K562 (cell line): ENCODE data around the gene GATC. TPM values are rescaled to one million over a fixed set of nuclear protein-coding genes. Genes with fewer than 3 reads are reported as not detected.

Experiments used
- BCOR ChIP-seq: fragments of 450-650 bp; IDR thresholded peaks from 2 replicates; pipeline ENCODE4 v1.6.1; 2016
- CHD1 ChIP-seq: fragments of 200-600 bp; sonication (generic); IDR thresholded peaks from one replicate; pipeline ENCODE4 v1.6.1; 2012; ENCODE audit warnings: mild to moderate bottlenecking, moderate library complexity, low read length, inconsistent platforms
- CREB5 ChIP-seq: fragments of 250-450 bp; sonication (Bioruptor Pico); IDR thresholded peaks from 2 replicates; pipeline ENCODE4 v1.5.0; 2020; ENCODE audit warnings: mild to moderate bottlenecking
- CUX1 ChIP-seq: fragments of 200-800 bp; sonication (Bioruptor generic); IDR thresholded peaks from 2 replicates; pipeline ENCODE4 v1.6.1; 2016; ENCODE audit warnings: missing genetic modification characterization, missing compliant biosample characterization
- GATAD2B ChIP-seq: fragments of 450-650 bp; IDR thresholded peaks from 2 replicates; pipeline ENCODE4 v1.6.1; 2017; ENCODE audit warnings: mild to moderate bottlenecking, borderline replicate concordance
- MEIS2 ChIP-seq: fragments of 450-650 bp; IDR thresholded peaks from 2 replicates; pipeline ENCODE4 v1.6.1; 2014; ENCODE audit warnings: mild to moderate bottlenecking; ENCODE audit not compliant: partially characterized antibody
- MNT ChIP-seq, 2 experiments: fragments of 450-650 bp; conservative IDR thresholded peaks; 2 replicates each; pipeline ENCODE4 v1.6.1; 2017; ENCODE audit warnings: mild to moderate bottlenecking in 2 of 2, moderate library complexity in 2 of 2
- PHB ChIP-seq: fragments of 250-450 bp; sonication (Bioruptor Pico); IDR thresholded peaks from 2 replicates; pipeline ENCODE4 v1.5.0; 2021
- TEAD4 ChIP-seq, 2 experiments: sonication (generic) in 1 of 2; formaldehyde crosslinking in 1 of 2; IDR thresholded peaks; 2 replicates each; pipeline versions ENCODE4 v1.6.1 to v1.8.0; 2012 to 2022; ENCODE audit warnings: borderline replicate concordance in 1 of 2, inconsistent platforms in 1 of 2, low read length in 1 of 2, mild to moderate bottlenecking in 1 of 2, missing genetic modification reagents in 1 of 2
- ZNF507 ChIP-seq: conservative IDR thresholded peaks from 2 replicates; pipeline ENCODE4 v1.6.1; 2017; ENCODE audit warnings: missing genetic modification characterization, missing compliant biosample characterization
- ZNF707 ChIP-seq: fragments of 250-450 bp; sonication (Bioruptor Pico); conservative IDR thresholded peaks from 2 replicates; pipeline ENCODE4 v1.8.0; 2022; ENCODE audit warnings: inconsistent platforms, mild to moderate bottlenecking, moderate library complexity
- ZNF75A ChIP-seq: fragments of 450-650 bp; formaldehyde crosslinking; IDR thresholded peaks from 2 replicates; pipeline ENCODE4 v1.4.0; 2020; ENCODE audit warnings: mild to moderate bottlenecking
- polyA plus RNA-seq, 8 experiments: library from polyadenylated mRNA; depleted of rRNA in 4 of 8; stranded (reverse) in 5 of 8; unstranded in 3 of 8; fragments of >200 nt; fragmentation: Nextera tagmentation in 2 of 8; fragmentation: Illumina TruSeq in 1 of 8; extraction: Ambion mirVana in 2 of 8; extraction: Trizol in 1 of 8; gene quantifications; 2 replicates each; pipeline versions ENCODE4 v1.2.1 to v1.2.3, GENCODE V29; 2011 to 2014; ENCODE audit warnings: inconsistent platforms in 1 of 8, missing spikeins in 1 of 8
- total RNA-seq, 7 experiments: library from RNA; depleted of rRNA in 6 of 7; stranded (reverse); fragments of >200 nt in 6 of 7; fragmentation: Illumina TruSeq in 2 of 7; extraction: Trizol in 2 of 7; gene quantifications; 2 replicates each; pipeline versions ENCODE4 v1.2.1 to v1.2.3, GENCODE V29; 2011 to 2021; ENCODE audit warnings: low replicate concordance in 1 of 7
- TF ChIP-seq, protein P1 (sequence below): fragments of 450-650 bp; IDR thresholded peaks from 2 replicates; pipeline ENCODE4 v1.7.1; 2018; ENCODE audit warnings: mild to moderate bottlenecking, low read depth; ENCODE audit not compliant: partially characterized antibody

The GATC gene
- total and polyA plus RNA-seq, 9 of the 15 experiments (the other 6 are each of a cell fraction or from before 2014, with no cell fraction given) = 5.8 to 52.6 (median 28.2) TPM

DNA sequence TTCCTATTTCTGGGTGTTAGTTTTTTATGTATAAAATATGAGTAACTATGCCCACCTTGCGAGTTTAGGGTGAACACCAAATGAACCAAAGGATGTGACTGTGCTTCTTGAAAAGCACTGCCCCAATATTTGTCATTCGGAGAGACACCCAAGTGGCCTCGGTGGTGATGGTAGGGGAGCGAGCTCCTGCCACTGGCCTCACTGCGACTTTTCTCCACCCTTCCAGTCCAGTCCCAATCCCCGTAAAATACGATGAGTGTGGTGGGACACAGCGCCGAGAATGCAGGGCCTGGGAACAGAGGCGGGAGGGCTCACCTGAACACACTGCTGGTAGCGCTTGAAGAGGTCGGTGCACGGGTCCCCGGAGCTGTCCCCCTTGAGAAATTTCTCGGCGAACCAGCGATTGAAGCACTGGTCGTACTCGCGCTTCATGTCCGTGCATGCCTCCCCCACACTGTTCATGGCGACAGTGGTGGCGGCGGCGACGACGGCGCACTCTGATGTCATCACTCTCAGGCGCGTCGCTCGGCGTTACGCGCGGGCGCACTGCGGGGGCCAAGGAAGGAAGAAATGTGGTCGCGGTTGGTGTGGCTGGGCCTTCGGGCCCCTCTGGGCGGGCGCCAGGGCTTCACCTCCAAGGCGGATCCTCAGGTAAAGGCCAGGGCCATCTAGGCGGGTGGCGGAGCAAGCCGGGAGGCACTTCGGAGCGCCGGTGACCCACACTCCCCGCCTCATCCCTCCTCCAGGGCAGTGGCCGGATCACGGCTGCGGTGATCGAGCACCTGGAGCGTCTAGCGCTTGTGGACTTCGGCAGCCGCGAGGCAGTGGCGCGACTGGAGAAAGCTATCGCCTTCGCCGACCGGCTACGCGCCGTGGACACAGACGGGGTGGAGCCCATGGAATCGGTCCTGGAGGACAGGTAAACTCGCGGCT, at the start of gene GATC, which contains the start of gene TRIAP1 (continued):
- TF ChIP-seq, protein P1, sequence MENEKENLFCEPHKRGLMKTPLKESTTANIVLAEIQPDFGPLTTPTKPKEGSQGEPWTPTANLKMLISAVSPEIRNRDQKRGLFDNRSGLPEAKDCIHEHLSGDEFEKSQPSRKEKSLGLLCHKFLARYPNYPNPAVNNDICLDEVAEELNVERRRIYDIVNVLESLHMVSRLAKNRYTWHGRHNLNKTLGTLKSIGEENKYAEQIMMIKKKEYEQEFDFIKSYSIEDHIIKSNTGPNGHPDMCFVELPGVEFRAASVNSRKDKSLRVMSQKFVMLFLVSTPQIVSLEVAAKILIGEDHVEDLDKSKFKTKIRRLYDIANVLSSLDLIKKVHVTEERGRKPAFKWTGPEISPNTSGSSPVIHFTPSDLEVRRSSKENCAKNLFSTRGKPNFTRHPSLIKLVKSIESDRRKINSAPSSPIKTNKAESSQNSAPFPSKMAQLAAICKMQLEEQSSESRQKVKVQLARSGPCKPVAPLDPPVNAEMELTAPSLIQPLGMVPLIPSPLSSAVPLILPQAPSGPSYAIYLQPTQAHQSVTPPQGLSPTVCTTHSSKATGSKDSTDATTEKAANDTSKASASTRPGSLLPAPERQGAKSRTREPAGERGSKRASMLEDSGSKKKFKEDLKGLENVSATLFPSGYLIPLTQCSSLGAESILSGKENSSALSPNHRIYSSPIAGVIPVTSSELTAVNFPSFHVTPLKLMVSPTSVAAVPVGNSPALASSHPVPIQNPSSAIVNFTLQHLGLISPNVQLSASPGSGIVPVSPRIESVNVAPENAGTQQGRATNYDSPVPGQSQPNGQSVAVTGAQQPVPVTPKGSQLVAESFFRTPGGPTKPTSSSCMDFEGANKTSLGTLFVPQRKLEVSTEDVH = peak; percentile 90
- no peak for TF ChIP-seq TEAD4 (IDR thresholded peaks at IDR 0.05; ENCODE audit: low read length)
- peak; percentile 49; the same call in 1 of the 2 replicates for TF ChIP-seq TEAD4 (CRISPR knock-in tag; IDR thresholded peaks at IDR 0.05; ENCODE audit: borderline replicate concordance)
- no peak for TF ChIP-seq ZNF75A (CRISPR knock-in tag)
- peak; percentile 23 for TF ChIP-seq CHD1
- no peak for TF ChIP-seq ZNF707 (CRISPR knock-in tag)
- peak; percentile 65; the same call in 1 of the 2 replicates for TF ChIP-seq BCOR
- peak; percentile 93 to 98 for TF ChIP-seq MNT (conservative IDR thresholded peaks at IDR 0.05)
- TF ChIP-seq CUX1 (CRISPR knock-in tag) = no peak
- TF ChIP-seq GATAD2B = no peak
- TF ChIP-seq PHB (CRISPR knock-in tag) = no peak
- TF ChIP-seq CREB5 (CRISPR knock-in tag) = no peak
- no peak for TF ChIP-seq ZNF507 (tag)
- TF ChIP-seq MEIS2 = no peak
